ENCODE measurements around the gene CPNE6. TPM values are rescaled to one million over a fixed set of nuclear protein-coding genes. Genes with fewer than 3 reads are reported as not detected.
"Not testable (repeated sequence)": the region's sequence is repeated elsewhere in the genome, so short reads cannot be mapped to it uniquely, and the experiment has no call there.

The CPNE6 gene
- polyA plus RNA-seq, 1 experiment: not detected

DNA sequence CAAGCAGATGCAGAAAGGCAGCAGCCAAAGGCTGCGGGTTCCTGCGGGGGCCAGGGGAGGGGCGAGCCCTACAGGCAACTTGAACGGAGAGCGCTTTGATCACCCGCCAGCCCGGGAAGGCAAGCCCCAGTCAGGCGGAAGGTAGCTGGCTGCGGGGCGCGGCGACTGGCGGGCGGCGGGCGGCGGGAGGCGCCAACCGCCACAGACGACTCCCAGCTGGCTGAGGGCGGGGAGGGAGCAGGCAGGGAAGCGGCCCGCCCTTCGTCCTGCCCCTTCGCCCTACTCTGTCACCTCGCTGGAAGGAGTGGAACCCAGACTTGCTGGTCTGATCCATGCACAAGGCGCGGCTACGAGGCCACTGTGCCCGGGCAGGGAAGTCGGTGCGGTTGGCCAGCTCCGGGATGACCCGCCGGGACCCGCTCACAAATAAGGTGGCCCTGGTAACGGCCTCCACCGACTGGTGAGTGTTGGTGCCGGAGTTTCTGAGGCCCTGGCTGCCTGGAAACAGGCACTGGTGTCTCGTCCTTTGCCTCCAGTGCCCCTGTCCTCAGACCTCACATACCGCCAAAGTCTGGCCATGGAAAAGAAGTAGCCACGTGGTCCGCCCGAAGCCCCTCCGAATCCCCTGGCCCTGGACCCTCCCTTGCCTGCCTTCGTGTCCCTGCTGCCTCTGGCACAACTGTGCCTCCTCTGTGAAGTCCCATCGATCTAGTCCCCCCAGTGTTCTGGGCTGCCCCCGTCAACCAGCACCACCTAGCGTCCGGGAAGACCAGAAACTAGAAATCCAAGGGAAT lies 35.0 kb upstream of the CPNE6 start:
- CTCF ChIA-PET: interaction anchor here (0.6 to 1.4 kb wide), 3 partner anchors 16 to 404 kb away, joined by 3 to 5 read pairs (median 3); partner anchors contain the start of gene CARMIL3

DNA sequence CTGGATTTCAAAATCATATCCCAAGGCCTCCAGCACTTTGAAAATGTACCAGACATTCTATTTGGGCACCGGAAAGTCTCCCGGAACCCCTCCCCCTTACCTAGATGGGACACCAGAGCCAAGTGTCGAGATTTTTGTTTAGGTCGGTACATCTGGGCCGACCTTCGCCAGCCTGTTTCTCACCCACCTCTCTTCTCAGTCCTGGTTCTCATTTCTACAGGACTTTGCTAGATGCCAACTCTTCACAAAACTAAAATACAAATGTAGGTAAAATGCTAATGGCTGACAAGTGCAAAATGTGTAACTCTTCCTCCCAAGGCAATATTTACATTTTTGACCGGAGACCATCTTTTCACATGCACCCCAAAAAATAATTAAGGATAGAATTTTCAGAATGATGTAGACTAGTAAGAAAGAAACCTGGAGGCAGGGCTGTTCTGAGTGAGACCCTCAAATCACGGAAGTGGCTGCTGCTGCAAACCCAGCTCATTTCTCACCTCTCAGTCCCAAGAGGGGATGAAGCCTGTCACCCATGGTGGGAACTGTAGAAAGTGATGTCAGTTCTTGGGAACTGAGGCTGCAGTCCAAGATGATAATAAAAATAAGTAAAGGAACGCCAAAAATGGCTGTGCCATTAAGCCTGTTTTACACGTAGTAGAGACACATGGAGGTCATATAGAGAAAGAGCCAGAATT lies 34.3 kb upstream of the CPNE6 start:
- H3K4me3 ChIP-seq (ENCODE audit: low read depth, low read length); H3K27ac ChIP-seq (ENCODE audit: low read depth, low read length); POLR2A ChIA-PET: not testable (repeated sequence)

More for the DNA sequence above, 35.0 kb upstream of the CPNE6 start:
- no peak for DNase-seq (ENCODE audit: low read depth, low spot score)
- TF ChIP-seq, protein P1, sequence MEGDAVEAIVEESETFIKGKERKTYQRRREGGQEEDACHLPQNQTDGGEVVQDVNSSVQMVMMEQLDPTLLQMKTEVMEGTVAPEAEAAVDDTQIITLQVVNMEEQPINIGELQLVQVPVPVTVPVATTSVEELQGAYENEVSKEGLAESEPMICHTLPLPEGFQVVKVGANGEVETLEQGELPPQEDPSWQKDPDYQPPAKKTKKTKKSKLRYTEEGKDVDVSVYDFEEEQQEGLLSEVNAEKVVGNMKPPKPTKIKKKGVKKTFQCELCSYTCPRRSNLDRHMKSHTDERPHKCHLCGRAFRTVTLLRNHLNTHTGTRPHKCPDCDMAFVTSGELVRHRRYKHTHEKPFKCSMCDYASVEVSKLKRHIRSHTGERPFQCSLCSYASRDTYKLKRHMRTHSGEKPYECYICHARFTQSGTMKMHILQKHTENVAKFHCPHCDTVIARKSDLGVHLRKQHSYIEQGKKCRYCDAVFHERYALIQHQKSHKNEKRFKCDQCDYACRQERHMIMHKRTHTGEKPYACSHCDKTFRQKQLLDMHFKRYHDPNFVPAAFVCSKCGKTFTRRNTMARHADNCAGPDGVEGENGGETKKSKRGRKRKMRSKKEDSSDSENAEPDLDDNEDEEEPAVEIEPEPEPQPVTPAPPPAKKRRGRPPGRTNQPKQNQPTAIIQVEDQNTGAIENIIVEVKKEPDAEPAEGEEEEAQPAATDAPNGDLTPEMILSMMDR (IDR thresholded peaks at IDR 0.05; ENCODE audit: low read depth, low read length): peak; percentile 84
- Histone ChIP-seq H3K4me3 (ENCODE audit: low read depth, low read length) (peak overlapping the region; percentile 66), H3K27ac (ENCODE audit: low read depth, low read length) (no peak overlapping the region), H3K27me3 (ENCODE audit: control insufficient read depth, insufficient read depth, low read length) (no peaks in the 10 kb centered on the region), H3K9me3 (ENCODE audit: control insufficient read depth, insufficient read depth, low read length) (peaks cover 8% of the 10 kb centered on the region)
- POLR2A ChIA-PET: no interaction called here

DNA sequence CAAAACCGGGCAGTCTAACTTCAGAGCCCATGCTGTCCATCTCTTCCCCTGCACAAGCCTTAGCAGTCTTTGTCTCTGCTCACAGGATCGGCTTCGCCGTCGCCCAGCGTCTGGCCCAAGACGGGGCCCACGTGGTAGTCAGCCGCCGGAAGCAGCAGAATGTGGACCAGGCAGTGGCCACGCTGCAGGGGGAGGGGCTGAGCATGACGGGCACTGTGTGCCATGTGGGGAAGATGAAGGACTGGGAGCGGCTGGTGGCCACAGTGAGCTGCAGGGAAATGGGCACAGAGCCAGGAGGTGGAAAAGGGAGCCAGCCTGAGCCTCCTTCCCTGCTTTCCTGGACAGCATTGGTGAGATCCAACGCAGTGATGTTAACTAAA lies 33.7 kb upstream of the CPNE6 start:
- no peak for DNase-seq (ENCODE audit: low read depth, low spot score)
- TF ChIP-seq, protein P1 (IDR thresholded peaks at IDR 0.05; ENCODE audit: low read depth, low read length): no peak
- H3K4me3 ChIP-seq (ENCODE audit: low read depth, low read length): no peak overlapping the region
- H3K27me3 ChIP-seq (ENCODE audit: control insufficient read depth, insufficient read depth, low read length): no peaks in the 10 kb centered on the region
- POLR2A ChIA-PET: no interaction called here
- H3K9me3 ChIP-seq (ENCODE audit: control insufficient read depth, insufficient read depth, low read length): peaks cover 3% of the 10 kb centered on the region
- no peak overlapping the region for H3K27ac ChIP-seq (ENCODE audit: low read depth, low read length)
- CTCF ChIA-PET: no interaction called here

More for the DNA sequence above, 34.3 kb upstream of the CPNE6 start:
- DNase-seq (ENCODE audit: low read depth, low spot score); H3K9me3 ChIP-seq (ENCODE audit: control insufficient read depth, insufficient read depth, low read length); H3K27me3 ChIP-seq (ENCODE audit: control insufficient read depth, insufficient read depth, low read length); CTCF ChIA-PET: not testable (repeated sequence)

DNA sequence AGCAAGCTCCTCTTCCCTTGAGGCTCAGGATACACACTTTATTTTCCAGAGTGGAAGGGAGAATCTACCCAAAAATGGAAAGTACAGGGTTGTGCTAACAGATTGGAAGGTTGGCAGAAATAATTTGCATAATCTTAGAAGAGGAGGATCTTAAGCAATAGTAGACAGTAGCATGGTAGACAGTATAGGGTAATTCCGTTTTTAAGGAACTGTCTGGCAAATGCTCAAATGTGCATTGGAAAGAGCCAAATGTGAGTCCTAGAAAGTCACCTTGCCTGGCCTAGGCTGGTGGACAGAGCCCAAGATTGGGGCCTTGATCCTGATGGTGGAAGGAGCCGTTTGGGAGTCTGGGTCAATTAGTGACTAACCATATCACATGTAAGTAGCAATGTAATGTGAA lies 32.7 kb upstream of the CPNE6 start:
- no peak overlapping the region for H3K4me3 ChIP-seq (ENCODE audit: low read depth, low read length)
- POLR2A ChIA-PET: interaction anchor here (0.7 kb wide), 1 partner anchor 13 kb away, joined by 15 read pairs; the partner anchor contains the start of gene CARMIL3
- no peak overlapping the region for H3K27ac ChIP-seq (ENCODE audit: low read depth, low read length)
- TF ChIP-seq, protein P1 (IDR thresholded peaks at IDR 0.05; ENCODE audit: low read depth, low read length): no peak
- peaks cover under 1% of the 10 kb centered on the region for H3K27me3 ChIP-seq (ENCODE audit: control insufficient read depth, insufficient read depth, low read length)
- CTCF ChIA-PET: interaction anchor here (0.8 kb wide), 1 partner anchor 70 kb away, joined by 4 read pairs; no protein-coding TSS in a partner anchor
- H3K9me3 ChIP-seq (ENCODE audit: control insufficient read depth, insufficient read depth, low read length): no peaks in the 10 kb centered on the region; the same call in 1 of the 2 replicates
- DNase-seq (ENCODE audit: low read depth, low spot score): no peak

DNA sequence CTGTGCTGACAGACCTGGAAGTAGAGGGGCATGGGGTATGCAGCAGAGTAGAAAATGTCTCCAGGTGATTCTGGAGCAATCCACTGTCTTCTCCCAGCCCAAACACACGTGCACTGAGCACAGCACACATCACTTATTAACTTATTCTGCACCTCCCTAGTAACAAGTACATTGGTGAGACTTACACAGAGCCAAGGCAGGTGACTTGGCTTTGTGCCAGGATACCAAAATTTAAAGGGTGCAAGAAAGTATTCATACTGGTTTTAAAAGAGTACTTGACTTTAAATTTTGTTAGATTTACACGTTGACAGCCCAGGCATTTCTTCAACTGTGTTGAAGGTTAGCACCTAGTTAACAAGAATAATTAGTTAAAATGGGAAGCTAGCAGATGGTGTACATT lies 30.7 kb upstream of the CPNE6 start:
- Histone ChIP-seq H3K9me3 (ENCODE audit: control insufficient read depth, insufficient read depth, low read length) (no peaks in the 10 kb centered on the region; the same call in 1 of the 2 replicates), H3K27ac (ENCODE audit: low read depth, low read length) (no peak overlapping the region), H3K4me3 (ENCODE audit: low read depth, low read length) (no peak overlapping the region), H3K27me3 (ENCODE audit: control insufficient read depth, insufficient read depth, low read length) (peaks cover 5% of the 10 kb centered on the region)
- TF ChIP-seq, protein P1 (IDR thresholded peaks at IDR 0.05; ENCODE audit: low read depth, low read length): no peak
- CTCF ChIA-PET: interaction anchor here (1.4 kb wide), 1 partner anchor 18 kb away, joined by 4 read pairs; no protein-coding TSS in a partner anchor
- DNase-seq (ENCODE audit: low read depth, low spot score): no peak
- POLR2A ChIA-PET: no interaction called here
